ENCODE results near the gene TANC1.
"Not testable (repeated sequence)": the region's sequence is repeated elsewhere in the genome, so short reads cannot be mapped to it uniquely, and the experiment has no call there.

TANC1 gene

DNA sequence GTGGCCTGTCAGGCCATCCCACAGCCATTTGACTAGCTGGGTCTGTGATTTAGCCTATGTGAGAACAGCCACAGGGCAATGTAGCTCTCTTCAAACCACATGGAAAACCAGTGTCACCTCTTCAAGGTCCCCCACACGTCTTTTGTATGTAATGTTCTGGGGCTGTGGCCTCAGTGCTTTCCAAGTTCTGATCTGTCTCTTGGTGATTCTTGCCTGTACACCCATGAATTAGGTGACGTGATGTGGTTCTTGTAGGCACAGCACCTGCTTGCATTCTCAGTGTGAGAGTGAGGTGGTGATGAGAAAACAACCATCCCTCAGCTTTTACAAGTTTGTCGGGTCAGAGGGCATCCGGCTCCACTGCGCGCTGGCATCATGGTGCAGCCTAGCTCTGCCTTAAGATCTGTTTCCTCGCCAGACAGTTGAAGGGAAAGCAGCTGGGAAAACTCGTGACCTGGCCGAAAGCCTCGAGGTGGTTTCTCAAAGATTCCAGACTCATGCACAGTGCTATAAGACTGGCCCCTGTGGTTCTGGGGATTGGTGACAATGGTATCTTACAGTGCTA, 125.8 kb downstream of the TANC1 start:
- no peak for DNase-seq

GRCh38 chr2:159095813-159096212, 127.4 kb downstream of the TANC1 start:
- no peak for DNase-seq

DNA sequence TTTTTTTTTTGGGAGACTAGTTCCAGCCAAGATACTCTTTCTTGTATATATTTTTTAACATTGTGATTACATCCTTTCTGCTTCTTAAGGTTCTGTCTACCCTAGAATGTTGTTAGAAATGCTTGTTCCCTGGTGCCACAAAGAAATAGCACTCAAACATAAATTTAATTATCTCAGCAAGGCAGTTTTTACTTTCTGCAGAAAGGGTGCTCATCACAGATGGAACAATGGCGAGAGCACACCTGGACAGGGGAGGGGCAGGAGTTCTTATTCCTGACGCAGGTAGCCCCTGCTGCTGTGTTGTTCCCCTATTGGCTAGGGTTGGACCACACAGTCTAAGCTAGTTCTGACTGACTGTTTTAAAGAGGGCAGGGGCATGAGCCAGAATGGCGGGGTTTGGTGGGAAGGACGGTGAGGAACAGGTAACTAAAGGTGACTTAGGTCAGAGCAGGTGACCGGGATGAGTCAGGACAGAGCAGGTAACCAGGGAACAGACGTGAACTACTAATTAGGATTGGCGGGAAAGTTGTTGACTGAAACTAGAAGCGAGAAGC, 127.9 kb downstream of the TANC1 start:
- not testable (repeated sequence) for DNase-seq

DNA sequence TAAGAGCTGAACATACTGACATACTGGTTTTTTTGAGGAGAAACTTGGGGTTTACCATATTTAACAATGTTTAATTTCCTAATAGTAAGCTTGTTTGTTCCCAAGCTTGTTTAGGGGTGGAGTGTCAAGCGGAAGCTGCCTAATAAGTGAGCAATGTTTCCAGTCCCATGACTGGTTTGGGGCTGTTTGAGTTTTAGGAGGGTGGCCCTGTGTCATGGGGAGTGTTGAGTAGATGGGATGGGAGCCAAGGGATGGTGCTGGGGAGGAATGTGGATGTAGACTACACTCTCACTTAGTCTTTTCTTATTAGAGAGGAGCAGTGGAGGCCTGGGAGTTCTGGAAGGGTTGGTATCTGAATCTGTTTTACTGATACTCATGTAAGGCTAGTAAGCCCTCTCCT, 128.5 kb downstream of the TANC1 start:
- DNase-seq: no peak

DNA sequence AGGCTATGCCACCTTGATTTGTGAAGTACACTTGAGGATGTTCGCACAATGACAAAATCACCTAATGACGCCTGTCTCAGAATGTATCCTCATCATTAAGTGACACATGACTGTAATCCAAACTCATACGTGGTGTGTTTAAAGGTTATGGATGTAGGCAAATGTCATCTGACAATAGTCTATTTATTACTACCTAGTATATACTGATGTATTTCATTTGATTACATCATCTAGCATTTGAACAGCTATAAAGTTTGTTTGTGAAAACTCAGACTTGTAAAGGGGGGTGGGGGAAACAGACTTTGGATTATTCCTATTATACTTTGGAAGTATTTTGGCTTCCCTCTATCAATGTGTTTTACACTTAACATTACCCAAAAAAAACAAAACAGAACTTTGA, 129.9 kb downstream of the TANC1 start:
- no peak for DNase-seq

DNA sequence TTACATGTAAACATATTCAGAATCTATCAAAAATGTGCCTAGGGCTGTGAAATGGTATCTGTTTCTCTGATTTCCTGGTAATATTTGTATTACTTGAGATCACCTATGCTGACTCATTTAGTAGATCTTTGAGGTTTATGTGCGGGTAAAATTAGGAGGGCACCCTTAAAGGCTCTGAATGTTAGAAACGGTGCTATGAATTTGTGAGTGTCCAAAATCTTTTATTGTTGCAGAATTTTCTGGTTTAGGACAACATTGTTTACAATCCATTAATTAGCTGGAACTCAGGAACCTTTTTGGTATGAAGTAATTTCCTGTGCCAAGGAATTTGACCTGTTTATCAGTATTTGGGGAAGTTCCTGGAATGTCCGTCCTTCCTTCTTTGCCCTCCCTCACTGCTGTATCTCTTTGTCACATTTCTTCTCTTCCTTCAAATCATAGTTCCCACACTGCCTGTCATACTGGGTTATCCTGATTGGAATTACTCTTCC, 130.5 kb downstream of the TANC1 start:
- no peak for DNase-seq

GRCh38 chr2:159101755-159102489, 133.5 kb downstream of the TANC1 start:
- DNase-seq: no peak

DNA sequence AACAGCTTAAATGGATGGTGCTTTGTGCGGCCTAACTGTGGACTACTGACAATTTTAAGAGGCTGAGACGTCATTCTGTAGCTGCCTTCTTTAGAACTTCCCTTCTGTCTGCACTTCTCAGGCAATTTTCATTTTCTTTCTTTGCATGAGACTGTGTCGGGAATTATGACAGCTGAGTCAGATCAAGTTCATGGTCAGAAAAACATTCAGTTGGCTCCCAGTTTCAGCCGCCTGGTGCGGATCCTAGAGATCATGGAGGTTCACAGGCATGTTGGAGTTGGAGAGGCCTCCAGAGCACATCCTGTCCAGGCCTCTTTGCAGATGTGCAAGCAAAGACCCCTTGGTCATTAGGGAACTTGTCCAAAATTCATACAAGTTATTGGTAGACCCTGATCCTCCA, 135.0 kb downstream of the TANC1 start:
- no peak for DNase-seq

DNA sequence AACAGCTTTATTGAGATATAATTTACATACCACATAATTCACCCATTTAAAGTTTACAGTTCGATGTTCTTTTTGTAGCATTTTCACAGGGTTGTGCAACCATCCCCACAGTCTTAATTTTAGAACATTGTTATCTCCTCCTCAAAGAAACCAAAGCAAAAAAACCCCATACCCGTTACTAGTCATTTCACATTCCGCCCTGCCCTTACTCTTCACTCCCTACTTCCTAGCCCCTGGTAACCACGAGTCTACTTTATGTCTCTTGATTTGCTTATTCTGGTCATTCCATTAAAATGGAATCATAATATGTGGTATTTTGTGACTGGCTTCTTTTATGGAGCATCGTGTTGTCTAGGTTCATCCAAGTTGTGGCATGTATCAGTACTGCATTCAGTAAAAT, 137.7 kb downstream of the TANC1 start:
- no peak for DNase-seq

- DNase-seq: no peak
Observed at GRCh38 chr2:159108181-159108893, 139.9 kb downstream of the TANC1 start.

GRCh38 chr2:159109517-159109916, 141.1 kb downstream of the TANC1 start:
- DNase-seq: no peak

GRCh38 chr2:159110784-159111183, 142.3 kb downstream of the TANC1 start:
- DNase-seq: no peak

GRCh38 chr2:159111346-159111927, 143.0 kb downstream of the TANC1 start:
- no peak for DNase-seq

DNA sequence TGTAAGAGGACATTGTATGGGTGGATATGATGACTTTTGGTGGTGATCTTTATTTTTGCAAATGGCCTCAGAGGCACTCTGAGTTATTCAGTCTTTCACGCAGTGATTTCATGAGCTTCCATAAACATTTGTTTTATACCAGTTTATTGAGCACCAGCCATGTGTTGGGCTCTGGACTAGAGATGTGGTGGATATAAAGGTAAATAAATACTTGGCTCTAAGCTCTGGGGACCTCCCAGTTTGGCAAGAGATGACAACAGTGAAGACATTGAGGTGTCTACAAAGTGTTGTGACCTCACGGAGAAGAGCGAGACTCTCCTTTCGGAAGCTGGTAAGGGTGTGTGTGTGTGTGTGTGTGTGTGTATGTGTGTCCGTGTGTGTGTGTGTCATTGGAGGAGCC, 146.4 kb downstream of the TANC1 start:
- DNase-seq: no peak

DNA sequence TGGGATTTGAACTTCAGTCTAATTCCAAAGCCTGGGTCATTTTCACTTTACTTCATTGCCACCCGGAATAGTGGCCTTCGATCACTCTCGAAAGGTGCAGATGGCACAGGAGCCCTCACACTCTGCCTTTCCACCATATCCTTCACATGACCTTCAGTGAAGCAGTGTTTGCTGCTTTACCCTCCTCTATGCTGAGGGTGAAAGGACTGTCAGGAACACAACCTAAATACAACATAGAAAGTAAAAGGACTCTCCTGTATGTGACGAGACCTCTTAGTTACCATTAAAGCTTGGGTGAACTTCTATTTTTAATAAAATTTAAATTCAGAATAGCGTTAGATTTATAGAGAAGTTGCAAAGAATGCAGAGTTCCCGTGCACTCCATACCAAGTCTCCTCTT, 148.5 kb downstream of the TANC1 start:
- no peak for DNase-seq

GRCh38 chr2:159117658-159118057, 149.2 kb downstream of the TANC1 start:
- no peak for DNase-seq

- peak; percentile 53 for DNase-seq
Observed at GRCh38 chr2:159118115-159118858, 149.8 kb downstream of the TANC1 start.

DNA sequence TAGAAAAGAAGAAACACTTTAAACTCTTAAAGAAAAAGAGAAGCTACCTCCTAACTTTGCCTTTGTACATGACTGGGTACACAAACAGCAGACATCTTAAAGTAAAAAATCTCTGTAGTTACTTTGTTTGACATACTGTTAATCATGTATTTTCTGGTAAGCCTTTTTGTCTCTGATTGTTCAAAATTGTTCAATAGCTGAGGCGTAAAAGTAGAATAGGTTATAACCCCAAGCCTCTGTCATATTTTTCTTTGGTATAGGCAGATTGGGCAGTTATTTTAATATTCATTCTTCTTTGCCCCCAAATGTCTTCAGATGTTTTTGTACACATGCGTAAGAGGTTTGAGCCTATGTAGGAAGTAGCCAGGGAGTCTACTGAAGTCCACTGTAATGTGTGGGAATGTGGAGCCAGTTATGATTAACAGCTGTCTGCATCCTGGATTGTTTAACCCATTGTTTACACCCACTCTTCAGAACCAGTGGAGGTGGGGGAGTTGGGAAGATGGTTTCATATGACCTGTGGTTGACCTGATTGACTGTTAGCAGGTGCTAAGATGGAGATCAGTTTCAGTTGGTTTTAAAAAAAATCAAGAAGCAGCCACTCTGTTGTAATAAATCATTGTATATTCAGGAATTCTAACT, 150.5 kb downstream of the TANC1 start:
- no peak for DNase-seq

- DNase-seq: no peak
Observed at GRCh38 chr2:159119652-159120257, 151.3 kb downstream of the TANC1 start.

GRCh38 chr2:159123786-159124185, 155.3 kb downstream of the TANC1 start:
- DNase-seq: no peak

DNA sequence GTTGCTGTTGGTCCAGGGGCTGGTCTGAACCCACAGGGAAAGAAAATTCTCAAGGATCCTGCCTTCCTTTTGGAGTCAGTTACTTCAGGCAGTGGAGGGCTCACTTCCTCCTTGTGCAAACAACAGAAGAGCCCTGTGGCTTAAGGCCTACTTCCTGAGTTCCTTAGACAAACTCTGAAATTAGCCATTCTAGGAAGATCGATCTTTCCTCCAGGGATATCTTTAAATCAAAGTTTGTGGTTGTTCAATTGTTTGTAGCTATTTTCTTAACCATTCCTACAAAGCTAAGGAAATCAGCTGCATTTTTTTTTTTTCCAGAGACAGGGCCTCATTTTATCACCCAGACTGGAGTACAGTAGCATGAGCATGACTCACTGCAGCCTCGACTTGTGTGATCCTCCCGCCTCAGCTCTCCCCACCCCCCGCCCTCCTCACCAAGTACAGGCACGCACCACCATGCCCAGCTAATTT, 156.0 kb downstream of the TANC1 start:
- no peak for DNase-seq
